ENCODE results near the gene INPP1.

Gene INPP1

GRCh38 chr2:190412966-190413365, 69.6 kb downstream of the INPP1 start:
- DNase-seq = no peak

- no peak for DNase-seq
These were observed 70.0 kb downstream of the INPP1 start for GRCh38 chr2:190413421-190413820.

- DNase-seq = no peak
These were observed 71.9 kb downstream of the INPP1 start for GRCh38 chr2:190415251-190415650.

DNA sequence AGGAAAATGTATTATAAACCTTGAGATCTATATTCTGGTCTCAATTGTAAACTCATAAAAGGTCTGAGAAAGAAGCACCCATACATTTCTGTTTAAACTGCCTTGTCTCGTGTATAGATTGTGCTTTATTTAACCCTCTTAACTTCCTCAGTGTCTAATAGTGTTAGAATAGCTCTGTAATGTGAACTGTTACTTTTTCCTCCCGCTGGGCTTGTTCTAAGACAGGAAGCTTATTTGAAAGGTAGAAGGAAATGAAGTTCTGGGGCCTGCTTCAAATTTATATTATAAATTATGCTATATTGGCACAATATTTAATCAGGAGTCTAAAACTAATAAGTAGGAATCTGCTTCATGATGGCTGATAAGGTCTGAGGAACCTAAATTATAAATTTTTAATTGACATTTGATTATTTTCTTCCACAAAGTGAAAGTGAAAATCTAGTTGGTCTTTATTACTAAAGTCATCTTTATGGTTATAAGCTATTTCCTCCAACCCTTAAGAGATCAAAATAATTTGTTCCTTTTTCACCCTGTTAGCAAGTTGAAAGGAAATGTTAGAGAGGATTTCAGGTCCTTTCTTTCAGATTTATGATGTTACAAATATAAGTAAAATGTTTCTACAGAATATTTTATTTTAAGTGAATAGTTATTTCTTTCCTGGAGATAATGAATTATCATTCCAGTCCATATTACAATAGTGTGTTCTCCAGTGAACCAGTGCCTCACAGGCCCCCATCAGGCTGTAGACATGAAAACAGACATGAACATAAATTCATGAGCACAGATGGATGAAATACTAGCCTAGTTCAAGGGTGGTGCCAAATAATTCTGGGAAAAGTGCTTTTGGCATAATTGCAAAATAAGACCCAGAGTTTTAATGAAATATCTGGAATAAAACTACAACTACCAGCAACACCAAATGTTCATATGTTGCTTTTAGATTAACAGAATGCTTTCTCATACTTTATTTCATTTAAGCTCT, 72.7 kb downstream of the INPP1 start:
- DNase-seq = no peak

- no peak for DNase-seq
These were observed 73.9 kb downstream of the INPP1 start for GRCh38 chr2:190417045-190417842.

DNA sequence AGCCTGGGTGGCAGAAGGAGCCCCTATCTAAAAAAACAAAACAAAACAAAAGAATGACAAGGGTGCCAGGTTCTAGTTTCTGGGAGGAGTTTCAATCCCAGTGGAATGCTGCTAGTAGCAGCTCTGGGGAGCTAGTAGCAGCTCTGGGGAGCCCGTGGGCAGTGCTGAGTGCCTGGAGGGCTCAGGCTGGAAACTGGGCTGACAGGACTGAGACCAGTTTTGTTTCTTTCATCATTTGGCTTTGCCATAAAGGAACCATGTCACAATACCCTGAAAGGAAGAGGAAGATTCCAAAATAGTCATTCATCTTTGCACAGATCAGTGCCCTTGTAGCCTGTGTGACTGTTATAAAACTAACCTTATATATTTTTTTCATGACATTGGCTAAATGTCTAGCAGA, 75.3 kb downstream of the INPP1 start:
- no peak for DNase-seq

DNA sequence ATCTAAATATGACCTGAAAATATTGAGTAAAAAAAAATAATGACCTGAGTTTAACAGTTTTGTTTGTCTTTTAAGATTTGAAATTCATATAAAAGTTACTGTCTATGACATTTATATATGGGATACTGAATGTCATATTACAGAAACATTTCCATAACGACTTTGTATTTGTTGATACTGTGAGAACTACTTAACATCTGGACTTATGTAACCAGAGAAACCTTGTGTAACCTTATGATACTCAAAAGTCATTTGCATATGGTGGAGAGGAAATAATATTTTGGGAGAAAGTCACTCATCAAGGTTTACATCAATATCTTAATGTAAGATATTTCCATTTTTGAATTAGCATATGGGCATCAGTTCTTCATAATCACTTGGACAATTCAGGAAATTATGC, 77.4 kb downstream of the INPP1 start:
- DNase-seq = no peak

Data from NCI-H1436 treated with DMSO at 0.1 percent for 48 hours (cell line).